Subcutaneous abdominal adipose tissue (tissue), 5 donors: ENCODE data around the gene FREM1.

ENCODE experiments used
- H3K27ac ChIP-seq: one replicate; pipeline ENCODE4 v1.7.0; 2013; ENCODE audit warnings: low read depth, mild to moderate bottlenecking, inconsistent platforms, low read length, moderate library complexity
- H3K27me3 ChIP-seq, 5 donors: one replicate each; pipeline ENCODE4 v1.7.0; 2013; ENCODE audit warnings: low read length in 5 of 5, inconsistent platforms in 1 of 5; ENCODE audit not compliant: control insufficient read depth in 5 of 5, insufficient read depth in 4 of 5
- H3K36me3 ChIP-seq, 5 donors: one replicate each; pipeline ENCODE4 v1.7.0; 2013; ENCODE audit warnings: low read length in 5 of 5; ENCODE audit not compliant: control insufficient read depth in 5 of 5, insufficient read depth in 5 of 5
- H3K4me1 ChIP-seq, 5 donors: one replicate each; pipeline ENCODE4 v1.7.0; 2013; ENCODE audit warnings: low read length in 5 of 5, mild to moderate bottlenecking in 3 of 5, moderate library complexity in 1 of 5; ENCODE audit not compliant: control insufficient read depth in 5 of 5, insufficient read depth in 5 of 5
- H3K4me3 ChIP-seq, 5 donors: one replicate each; pipeline ENCODE4 v1.7.0; 2013; ENCODE audit warnings: low read length in 5 of 5, low read depth in 1 of 5
- H3K9ac ChIP-seq, 5 donors: one replicate each; pipeline ENCODE4 v1.7.0; 2013; ENCODE audit warnings: low read length in 5 of 5, mild to moderate bottlenecking in 4 of 5, moderate library complexity in 3 of 5
- H3K9me3 ChIP-seq, 5 donors: one replicate each; pipeline ENCODE4 v1.7.0; 2013; ENCODE audit warnings: low read length in 5 of 5; ENCODE audit not compliant: control insufficient read depth in 5 of 5
- donor health status: healthy.
- donor health status: healthy.
- donor health status: healthy.
- donor health status: healthy.
- donor health status: healthy.

The FREM1 gene

GRCh38 chr9:14811844-14812243, 98.4 kb downstream of the FREM1 start:
- H3K9ac ChIP-seq: no peak overlapping the region

GRCh38 chr9:14806941-14807520, 103.2 kb downstream of the FREM1 start:
- Histone ChIP-seq H3K4me1 (no peaks in the 10 kb centered on the region), H3K27me3 (no peaks in the 10 kb centered on the region), H3K27ac (no peak overlapping the region), H3K4me3 (no peak overlapping the region), H3K36me3 (peaks cover 3 to 46% (median 33%) of the 10 kb centered on the region in 5 donors), H3K9me3 (no peaks in the 10 kb centered on the region), H3K9ac (no peak overlapping the region)

More at GRCh38 chr9:14811844-14812243, 98.4 kb downstream of the FREM1 start:
- Histone ChIP-seq H3K4me3 (no peak overlapping the region), H3K27me3 (no peaks in the 10 kb centered on the region), H3K4me1 (no peaks in the 10 kb centered on the region), H3K9me3 (no peaks in the 10 kb centered on the region), H3K36me3 (peaks cover 4 to 50% (median 41%) of the 10 kb centered on the region in 5 donors), H3K27ac (no peak overlapping the region)

- H3K4me1 ChIP-seq: no peaks in the 10 kb centered on the region
- no peak overlapping the region for H3K4me3 ChIP-seq
- peaks cover 0 to 49% (median 38%) of the 10 kb centered on the region in 5 donors for H3K36me3 ChIP-seq
- no peaks in the 10 kb centered on the region for H3K27me3 ChIP-seq
- H3K9ac ChIP-seq: no peak overlapping the region
- H3K9me3 ChIP-seq: no peaks in the 10 kb centered on the region
- H3K27ac ChIP-seq: no peak overlapping the region
Observed at GRCh38 chr9:14799030-14799429, 111.2 kb downstream of the FREM1 start.

- H3K4me3 ChIP-seq: no peak overlapping the region
Observed at GRCh38 chr9:14797435-14797834, 112.8 kb downstream of the FREM1 start.

GRCh38 chr9:14793389-14793788, 116.8 kb downstream of the FREM1 start:
- no peaks in the 10 kb centered on the region for H3K27me3 ChIP-seq
- H3K9ac ChIP-seq: no peak overlapping the region
- H3K4me3 ChIP-seq: no peak overlapping the region
- peaks cover 0 to 59% (median 53%) of the 10 kb centered on the region in 5 donors for H3K36me3 ChIP-seq
- H3K9me3 ChIP-seq: no peaks in the 10 kb centered on the region
- H3K27ac ChIP-seq: no peak overlapping the region
- H3K4me1 ChIP-seq: no peaks in the 10 kb centered on the region

More at GRCh38 chr9:14797435-14797834, 112.8 kb downstream of the FREM1 start:
- no peak overlapping the region for H3K9ac ChIP-seq
- H3K27ac ChIP-seq: no peak overlapping the region
- no peaks in the 10 kb centered on the region for H3K9me3 ChIP-seq
- H3K36me3 ChIP-seq: peaks cover 0 to 58% (median 48%) of the 10 kb centered on the region in 5 donors
- H3K27me3 ChIP-seq: no peaks in the 10 kb centered on the region
- no peaks in the 10 kb centered on the region for H3K4me1 ChIP-seq

GRCh38 chr9:14790628-14791027, 119.6 kb downstream of the FREM1 start:
- H3K9ac ChIP-seq: no peak overlapping the region
- H3K4me1 ChIP-seq: peaks cover 0 to 4% (median 0%) of the 10 kb centered on the region in 5 donors
- no peaks in the 10 kb centered on the region for H3K27me3 ChIP-seq
- no peak overlapping the region for H3K4me3 ChIP-seq
- H3K9me3 ChIP-seq: peaks cover 0 to 3% (median 0%) of the 10 kb centered on the region in 5 donors
- peaks cover 0 to 46% (median 43%) of the 10 kb centered on the region in 5 donors for H3K36me3 ChIP-seq
- no peak overlapping the region for H3K27ac ChIP-seq

- Histone ChIP-seq H3K9ac (no peak overlapping the region), H3K27ac (no peak overlapping the region)
Observed at GRCh38 chr9:14788846-14789245, 121.4 kb downstream of the FREM1 start.

GRCh38 chr9:14783358-14783757, 126.9 kb downstream of the FREM1 start:
- Histone ChIP-seq H3K27me3 (no peaks in the 10 kb centered on the region), H3K4me1 (peaks cover 0 to 17% (median 9%) of the 10 kb centered on the region in 5 donors), H3K9ac (no peak overlapping the region), H3K36me3 (peaks cover 2 to 27% (median 14%) of the 10 kb centered on the region in 5 donors), H3K27ac (no peak overlapping the region), H3K9me3 (peaks cover 0 to 3% (median 0%) of the 10 kb centered on the region in 5 donors), H3K4me3 (no peak overlapping the region)

More at GRCh38 chr9:14788846-14789245, 121.4 kb downstream of the FREM1 start:
- no peak overlapping the region for H3K4me3 ChIP-seq
- H3K9me3 ChIP-seq: peaks cover 0 to 3% (median 0%) of the 10 kb centered on the region in 5 donors
- H3K4me1 ChIP-seq: peaks cover 0 to 4% (median 0%) of the 10 kb centered on the region in 5 donors
- peaks cover 2 to 37% (median 30%) of the 10 kb centered on the region in 5 donors for H3K36me3 ChIP-seq
- no peaks in the 10 kb centered on the region for H3K27me3 ChIP-seq

- H3K27me3 ChIP-seq: no peaks in the 10 kb centered on the region
- peaks cover 0 to 17% (median 9%) of the 10 kb centered on the region in 5 donors for H3K4me1 ChIP-seq
- peaks cover 2 to 19% (median 9%) of the 10 kb centered on the region in 5 donors for H3K36me3 ChIP-seq
- no peak overlapping the region for H3K27ac ChIP-seq
- no peak overlapping the region for H3K4me3 ChIP-seq
- H3K9me3 ChIP-seq: no peaks in the 10 kb centered on the region
- no peak overlapping the region for H3K9ac ChIP-seq
Observed at GRCh38 chr9:14782286-14783051, 127.8 kb downstream of the FREM1 start.

- H3K4me1 ChIP-seq: peaks cover 0 to 13% (median 9%) of the 10 kb centered on the region in 5 donors
- H3K36me3 ChIP-seq: peaks cover 4 to 17% (median 10%) of the 10 kb centered on the region in 5 donors
- H3K9me3 ChIP-seq: no peaks in the 10 kb centered on the region
- H3K27me3 ChIP-seq: no peaks in the 10 kb centered on the region
- no peak overlapping the region for H3K9ac ChIP-seq
- H3K27ac ChIP-seq: peak overlapping the region; percentile 72
- no peak overlapping the region for H3K4me3 ChIP-seq
Observed at GRCh38 chr9:14780693-14781092, 129.5 kb downstream of the FREM1 start.
